Heart left ventricle (tissue), 16 donors: Measurements from ENCODE around the gene STK24. TPM values are rescaled to one million over a fixed set of nuclear protein-coding genes. Genes with fewer than 3 reads are reported as not detected.
"Not testable (repeated sequence)": the region's sequence is repeated elsewhere in the genome, so short reads cannot be mapped to it uniquely, and the experiment has no call there.

Source experiments
- ATAC-seq, 4 donors: fragments of 200-7000 bp; cut with Tn5 transposase; one replicate each; pipeline ENCODE4 v1.9.1; 2020 to 2022; ENCODE audit warnings: moderate library complexity in 4 of 4, mild to moderate bottlenecking in 3 of 4, moderate number of reproducible peaks in 1 of 4
- DNase-seq, 5 donors: peaks; one replicate each; pipeline ENCODE4 v3.0.0-alpha.2; 2020
- H3K27ac ChIP-seq, 12 donors: fragments of 200-600 bp; sonication (generic) in 4 of 12; one replicate each; pipeline versions ENCODE4 v1.5.0 to v1.8.0; 2016 to 2022; ENCODE audit warnings: mild to moderate bottlenecking in 2 of 12
- H3K27me3 ChIP-seq, 9 donors: fragments of 200-600 bp; sonication (generic) in 2 of 9; one replicate each; pipeline versions ENCODE4 v1.5.1 to v1.8.0; 2016 to 2022; ENCODE audit warnings: mild to moderate bottlenecking in 3 of 9
- H3K36me3 ChIP-seq, 9 donors: fragments of 200-600 bp; sonication (generic) in 2 of 9; one replicate each; pipeline versions ENCODE4 v1.5.0 to v1.8.0; 2018 to 2022; ENCODE audit warnings: mild to moderate bottlenecking in 2 of 9
- H3K4me1 ChIP-seq, 12 donors: fragments of 200-600 bp; sonication (generic) in 4 of 12; one replicate each; pipeline versions ENCODE4 v1.5.0 to v1.8.0; 2016 to 2022; ENCODE audit warnings: mild to moderate bottlenecking in 3 of 12
- H3K4me3 ChIP-seq, 12 donors: fragments of 200-600 bp; sonication (generic) in 4 of 12; one replicate each; pipeline versions ENCODE4 v1.5.0 to v1.8.0; 2017 to 2022; ENCODE audit warnings: mild to moderate bottlenecking in 9 of 12, moderate library complexity in 4 of 12
- H3K9me3 ChIP-seq, 12 donors: fragments of 200-600 bp; sonication (generic) in 4 of 12; one replicate each; pipeline versions ENCODE4 v1.5.0 to v1.8.0; 2016 to 2022; ENCODE audit warnings: mild to moderate bottlenecking in 1 of 12
- CTCF ChIP-seq, 12 donors: fragments of 200-600 bp; sonication (generic) in 4 of 12; IDR thresholded peaks; one replicate each; pipeline versions ENCODE4 v1.5.0 to v1.8.0; 2018 to 2022; ENCODE audit warnings: antibody characterized with exemption in 12 of 12, mild to moderate bottlenecking in 5 of 12
- POLR2A ChIP-seq, 2 donors: fragments of 450-650 bp; IDR thresholded peaks; one replicate each; pipeline ENCODE4 v1.6.1; 2017; ENCODE audit warnings: antibody characterized with exemption in 2 of 2, mild to moderate bottlenecking in 2 of 2, moderate library complexity in 2 of 2
- WGBS, 4 donors: extraction: QIAGEN DNeasy Blood & Tissue Kit in 2 of 4; methylation state at CpG; one replicate each; pipeline versions ENCODE4 v1.1.5 to v1.1.7; 2013 to 2018; 5-methylcytosine and 5-hydroxymethylcytosine counted together
- intact Hi-C, 10 donors: fragments of 100-400 bp; cut with DNase I; formaldehyde crosslinking; loops; one replicate each; pipeline versions ENCODE4 v1.11.1 to v1.14.2; 2022
- polyA plus RNA-seq, 2 donors: library from polyadenylated mRNA; stranded (reverse); fragments of 200-250 nt; gene quantifications; one replicate each; pipeline ENCODE4 v1.2.3, GENCODE V29; 2013
- total RNA-seq, 9 donors: library from RNA; depleted of rRNA in 2 of 9; stranded (reverse); fragments of >200 nt in 2 of 9; fragmentation: NEBNext Ultra II Directional in 3 of 9; extraction: Animal tissue kit (Norgen Biotek cat#: 25700) in 3 of 9; gene quantifications; one replicate each; pipeline versions ENCODE4 v1.1.0 to v1.2.4, GENCODE V29; 2016 to 2023
- donor health status: ischemic (EF 13 %, LVEDD 7.1; RV severe dilation, severe dysfunction).
- donor health status: healthy with polysubstance abuse.
- donor health status: DM: no; HTN: yes; CAD: no.
- donor health status: DM: no; HTN: no; CAD: no.
- donor health status: ischemic (EF 25% LVEDD 6.9; RV normal size, moderate dysfunction).
- donor health status: ischemic (EF 25% LVEDD 5.7; RV mildly dilated, moderate dysfunction).
- donor health status: healthy.
- donor health status: DM: yes; HTN: yes; CAD: no.
- donor health status: ischemic (EF 35%, LVEDD 5.7; RV mildly dilated, moderate dysfunction).
- donor health status: nonischemic (EF 11% LVEDD 7.7; RV severe dilation, severe dysfunction).
- donor health status: DM: yes; HTN: yes; CAD: no.
- donor health status: PGD.
- donor health status: ischemic (EF 29% LVEDD 5.4; RV normal size, mild dysfunction).
- donor health status: nonischemic (EF 23%, LVEDD 6.1; RV moderate dilation, normal function).

STK24 gene
- total and polyA plus RNA-seq, 11 donors, result 26.6 to 82.6 (median 59.6) TPM

- peak overlapping the region in 10 of 12 donors; percentile 3 to 46 (median 28) for H3K4me3 ChIP-seq
- intact Hi-C loops, result loop anchor here in 5 of 10 donors (5.0 to 10.0 kb wide), 4 partner anchors 59 to 86 kb away; no protein-coding TSS in a partner anchor
These were observed 6.0 kb downstream of the STK24 start for GRCh38 chr13:98570929-98571372.

GRCh38 chr13:98569494-98570367, 7.2 kb downstream of the STK24 start:
- H3K9me3 ChIP-seq, H3K36me3 ChIP-seq, DNase-seq, H3K4me3 ChIP-seq, H3K27me3 ChIP-seq, ATAC-seq: not testable (repeated sequence)
- Histone ChIP-seq H3K4me1 (peaks cover 4 to 97% (median 73%) of the 10 kb centered on the region in 12 donors), H3K27ac (peak overlapping the region in 7 of 12 donors; percentile 17 to 78 (median 63))
- intact Hi-C loops, result loop anchor here in 7 of 10 donors (5.0 to 10.0 kb wide), 8 partner anchors 57 to 255 kb away; no protein-coding TSS in a partner anchor
- 83 to 92% (median 84%) methylated on average over 17 of the region's 17 CpGs for WGBS, 4 donors

More at GRCh38 chr13:98570929-98571372, 6.0 kb downstream of the STK24 start:
- peak overlapping the region in 11 of 12 donors; percentile 17 to 78 (median 47) for H3K27ac ChIP-seq
- no peaks in the 10 kb centered on the region for H3K9me3 ChIP-seq
- peaks cover 5 to 93% (median 68%) of the 10 kb centered on the region in 12 donors for H3K4me1 ChIP-seq
- no peaks in the 10 kb centered on the region for H3K27me3 ChIP-seq
- 45 to 53% (median 48%) methylated on average over 10 of the region's 10 CpGs for WGBS, 4 donors
- DNase-seq (peak in 1 of 5 donors; percentile 31), ATAC-seq (peak; percentile 13 to 47 (median 29))
- no peaks in the 10 kb centered on the region for H3K36me3 ChIP-seq
- peak in 1 of 2 donors; percentile 9 for TF ChIP-seq POLR2A (IDR thresholded peaks at IDR 0.05)
- no peak for TF ChIP-seq CTCF (IDR thresholded peaks at IDR 0.05)

GRCh38 chr13:98568918-98569317, 8.0 kb downstream of the STK24 start:
- Histone ChIP-seq H3K27ac (peak overlapping the region in 1 of 12 donors; percentile 61), H3K9me3 (no peaks in the 10 kb centered on the region), H3K27me3 (no peaks in the 10 kb centered on the region), H3K4me3 (no peak overlapping the region), H3K4me1 (peaks cover 5 to 97% (median 71%) of the 10 kb centered on the region in 12 donors), H3K36me3 (no peaks in the 10 kb centered on the region)
- ATAC-seq, result no peak
- no peak for TF ChIP-seq POLR2A (IDR thresholded peaks at IDR 0.05)
- TF ChIP-seq CTCF (IDR thresholded peaks at IDR 0.05), result no peak
- DNase-seq, result no peak
- WGBS, 4 donors, result 89 to 98% (median 94%) methylated on average over 4 of the region's 4 CpGs
- intact Hi-C loops, result loop anchor here in 4 of 10 donors (5.0 to 10.0 kb wide), 4 partner anchors 62 to 256 kb away; no protein-coding TSS in a partner anchor

GRCh38 chr13:98567140-98567539, 9.8 kb downstream of the STK24 start:
- intact Hi-C loops, result loop anchor here in 4 of 10 donors (5.0 to 10.0 kb wide), 4 partner anchors 60 to 258 kb away; no protein-coding TSS in a partner anchor
- DNase-seq, result no peak
- Histone ChIP-seq H3K9me3 (no peaks in the 10 kb centered on the region), H3K4me1 (peaks cover 5 to 97% (median 68%) of the 10 kb centered on the region in 12 donors), H3K4me3 (no peak overlapping the region), H3K36me3 (no peaks in the 10 kb centered on the region), H3K27me3 (no peaks in the 10 kb centered on the region), H3K27ac (peak overlapping the region in 1 of 12 donors; percentile 82)
- TF ChIP-seq POLR2A (IDR thresholded peaks at IDR 0.05) (no peak), CTCF (IDR thresholded peaks at IDR 0.05) (no peak)
- 94 to 97% (median 96%) methylated on average over 13 of the region's 13 CpGs for WGBS, 4 donors
- no peak for ATAC-seq
